ENCODE measurements around the gene KRT20. TPM values are rescaled to one million over a fixed set of nuclear protein-coding genes. Genes with fewer than 3 reads are reported as not detected.
"Not testable (repeated sequence)": the region's sequence is repeated elsewhere in the genome, so short reads cannot be mapped to it uniquely, and the experiment has no call there.

KRT20 gene, protein sequence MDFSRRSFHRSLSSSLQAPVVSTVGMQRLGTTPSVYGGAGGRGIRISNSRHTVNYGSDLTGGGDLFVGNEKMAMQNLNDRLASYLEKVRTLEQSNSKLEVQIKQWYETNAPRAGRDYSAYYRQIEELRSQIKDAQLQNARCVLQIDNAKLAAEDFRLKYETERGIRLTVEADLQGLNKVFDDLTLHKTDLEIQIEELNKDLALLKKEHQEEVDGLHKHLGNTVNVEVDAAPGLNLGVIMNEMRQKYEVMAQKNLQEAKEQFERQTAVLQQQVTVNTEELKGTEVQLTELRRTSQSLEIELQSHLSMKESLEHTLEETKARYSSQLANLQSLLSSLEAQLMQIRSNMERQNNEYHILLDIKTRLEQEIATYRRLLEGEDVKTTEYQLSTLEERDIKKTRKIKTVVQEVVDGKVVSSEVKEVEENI
- not detected for total RNA-seq

DNA sequence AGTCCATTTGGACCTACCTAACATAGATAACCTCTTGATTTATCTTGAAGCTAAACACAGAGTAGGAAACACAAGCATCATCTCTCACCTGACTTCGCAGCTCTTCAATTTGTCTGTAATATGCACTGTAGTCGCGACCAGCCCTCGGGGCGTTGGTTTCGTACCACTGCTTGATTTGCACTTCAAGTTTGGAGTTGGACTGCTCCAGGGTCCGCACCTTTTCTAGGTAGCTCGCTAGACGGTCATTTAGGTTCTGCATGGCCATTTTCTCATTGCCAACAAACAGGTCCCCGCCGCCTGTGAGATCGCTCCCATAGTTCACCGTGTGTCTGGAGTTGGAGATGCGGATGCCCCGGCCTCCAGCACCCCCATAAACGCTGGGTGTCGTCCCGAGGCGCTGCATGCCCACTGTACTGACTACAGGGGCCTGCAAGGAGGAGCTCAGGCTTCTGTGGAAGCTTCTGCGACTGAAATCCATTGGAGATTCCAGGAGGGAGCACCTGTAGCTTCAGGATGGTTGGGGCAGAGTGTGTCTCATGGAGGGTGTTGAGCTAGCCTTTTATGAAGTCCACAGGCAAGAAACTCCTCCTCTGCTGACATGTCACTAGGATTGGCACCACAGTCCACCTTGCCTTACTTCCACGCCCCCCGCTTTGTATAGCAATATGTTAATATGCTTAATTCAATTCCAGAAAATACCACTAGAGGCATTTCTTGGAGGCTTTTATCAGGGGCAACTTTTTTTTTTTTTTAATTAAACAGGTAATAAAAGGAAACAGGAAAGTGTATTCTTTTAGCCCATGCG, at the start of gene KRT20:
Gene KRT20 (minus strand): TSS at position 535 of the 805 bp plus-strand sequence. CDS start 57 bp downstream, at position 478.
- DNase-seq = no peak

DNA sequence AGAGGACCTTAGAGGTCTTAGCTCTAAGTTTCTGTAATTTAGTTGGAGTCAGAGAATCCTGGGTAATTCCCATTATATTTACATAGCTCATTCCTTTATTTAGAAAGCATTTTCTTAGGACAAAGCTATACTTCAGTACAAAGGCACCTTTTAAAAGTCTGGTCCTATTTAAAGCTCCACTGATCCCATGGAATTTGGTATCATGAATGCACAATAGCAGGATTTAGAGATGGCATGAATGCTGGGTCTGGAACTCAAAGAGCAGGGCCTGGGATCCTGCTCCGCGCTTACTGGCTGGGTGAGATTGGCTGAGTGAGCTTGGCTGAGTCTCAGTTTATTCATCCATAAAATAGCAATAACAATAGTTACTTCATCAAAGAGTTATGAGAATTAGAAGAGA, 47.6 kb upstream of the KRT20 start:
- no peak for DNase-seq

DNA sequence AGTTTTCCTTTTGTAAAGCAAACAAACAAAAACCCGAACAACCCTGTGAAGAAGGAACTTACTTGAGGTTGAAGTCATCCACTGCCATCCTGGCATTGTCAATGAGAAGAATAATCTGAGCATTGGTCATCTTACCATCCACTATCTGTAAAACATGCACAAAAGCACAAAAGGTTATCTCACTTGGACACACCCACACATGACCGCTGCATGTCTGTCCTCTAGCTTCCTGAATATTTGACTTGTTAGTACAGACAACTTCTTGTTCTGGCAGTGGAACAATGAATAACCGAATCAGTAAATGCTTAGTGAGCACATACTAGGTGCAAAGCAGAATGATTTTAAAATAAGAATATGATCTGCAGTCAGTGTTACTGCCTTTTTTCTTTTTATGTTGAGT, 46.3 kb upstream of the KRT20 start:
- no peak for DNase-seq

DNA sequence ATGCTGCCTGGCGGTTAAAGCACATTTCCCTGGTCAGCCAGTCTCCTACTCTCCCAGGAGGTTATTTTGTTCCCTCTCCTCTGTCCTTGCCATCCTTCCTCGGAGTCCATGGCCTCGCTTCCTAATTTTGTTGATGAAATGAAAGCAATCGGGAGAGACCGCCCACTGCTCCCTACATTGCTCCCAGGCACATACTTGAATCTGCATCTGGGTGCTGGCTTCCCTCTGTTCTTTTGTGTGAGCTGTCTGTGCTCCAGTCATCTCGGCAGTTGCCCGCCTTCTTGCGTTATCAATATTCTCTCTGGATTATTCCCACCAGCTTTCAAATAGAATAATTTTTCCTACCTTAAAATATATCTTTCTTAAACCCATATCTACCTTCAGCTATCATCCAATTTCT, 41.3 kb upstream of the KRT20 start:
- DNase-seq = no peak

DNA sequence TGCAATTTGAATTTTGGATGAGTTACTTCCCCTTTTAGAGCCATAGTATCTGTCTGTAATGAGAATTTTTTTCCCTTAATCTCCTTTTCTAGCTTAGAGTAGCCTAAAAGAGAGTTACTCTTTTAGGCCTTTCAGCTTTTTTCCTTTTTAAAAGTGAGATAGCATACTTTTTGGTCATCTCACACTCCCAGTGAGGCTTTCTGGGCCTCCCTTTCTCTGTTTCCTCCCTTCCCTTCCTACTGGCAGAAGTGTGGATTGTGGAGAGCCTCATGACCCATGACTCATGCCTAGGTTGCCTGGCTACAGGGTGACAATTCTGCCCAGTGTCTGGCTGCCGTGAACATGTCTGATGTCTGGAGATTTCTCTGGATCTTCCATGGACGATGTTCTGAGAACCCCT, 37.2 kb upstream of the KRT20 start:
- DNase-seq = no peak

DNA sequence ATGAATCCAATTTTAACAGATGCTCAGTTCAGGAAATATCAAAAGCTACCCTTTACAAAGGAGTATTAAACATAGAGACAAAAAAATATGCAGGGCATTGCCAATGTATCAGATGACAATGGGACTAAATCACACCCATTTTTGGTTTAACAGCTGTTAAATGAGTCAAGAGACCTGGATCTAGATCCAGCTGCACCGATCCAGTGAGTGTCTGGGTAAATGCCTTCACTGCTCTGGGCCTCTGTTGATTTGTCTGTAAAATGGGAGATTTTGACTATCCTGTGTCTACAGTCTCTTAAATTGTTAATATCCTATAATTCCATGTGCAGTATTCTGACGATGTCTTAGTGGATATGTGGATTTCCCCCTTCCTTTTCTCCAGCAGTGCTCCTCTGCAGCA, 36.0 kb upstream of the KRT20 start:
- DNase-seq = no peak

DNA sequence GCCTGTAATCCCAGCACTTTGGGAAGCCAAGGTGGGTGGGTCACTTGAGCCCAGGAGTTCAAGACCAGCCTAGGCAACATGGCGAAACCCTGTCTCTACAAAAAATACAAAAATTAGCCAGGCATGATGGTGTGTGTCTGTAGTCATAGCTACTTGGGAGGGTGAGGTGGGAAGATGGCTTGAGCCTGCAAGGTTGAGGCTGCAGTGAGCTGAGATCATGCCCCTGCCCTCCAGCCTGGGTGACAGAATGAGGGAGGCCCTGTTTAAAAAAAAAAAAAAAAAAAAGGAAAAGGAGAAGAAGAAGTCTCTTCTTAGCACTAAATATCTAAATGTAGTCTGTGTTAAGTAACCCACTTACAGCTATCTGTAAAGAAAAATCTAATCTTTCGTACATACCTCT, 32.1 kb upstream of the KRT20 start:
- DNase-seq = not testable (repeated sequence)

DNA sequence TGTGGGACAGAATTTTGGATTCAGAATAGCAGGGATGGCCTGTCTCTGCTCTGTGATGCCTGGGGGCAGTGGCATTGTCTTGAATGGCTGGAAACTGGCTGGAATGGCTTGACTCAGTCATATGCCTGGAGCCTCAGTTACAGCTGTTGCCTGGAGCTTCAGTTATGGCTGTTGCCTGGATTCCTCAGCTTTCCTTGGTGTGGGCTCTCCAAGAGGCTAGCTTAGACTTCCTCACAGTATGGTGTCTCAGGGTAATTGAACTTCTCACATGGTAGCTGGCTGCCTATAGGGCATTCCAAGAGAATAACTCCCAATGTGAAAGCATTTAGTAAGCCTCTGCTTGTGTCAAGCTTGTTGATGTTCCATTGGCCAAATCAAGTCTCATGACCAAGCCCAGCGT, 31.3 kb upstream of the KRT20 start:
- DNase-seq = no peak

DNA sequence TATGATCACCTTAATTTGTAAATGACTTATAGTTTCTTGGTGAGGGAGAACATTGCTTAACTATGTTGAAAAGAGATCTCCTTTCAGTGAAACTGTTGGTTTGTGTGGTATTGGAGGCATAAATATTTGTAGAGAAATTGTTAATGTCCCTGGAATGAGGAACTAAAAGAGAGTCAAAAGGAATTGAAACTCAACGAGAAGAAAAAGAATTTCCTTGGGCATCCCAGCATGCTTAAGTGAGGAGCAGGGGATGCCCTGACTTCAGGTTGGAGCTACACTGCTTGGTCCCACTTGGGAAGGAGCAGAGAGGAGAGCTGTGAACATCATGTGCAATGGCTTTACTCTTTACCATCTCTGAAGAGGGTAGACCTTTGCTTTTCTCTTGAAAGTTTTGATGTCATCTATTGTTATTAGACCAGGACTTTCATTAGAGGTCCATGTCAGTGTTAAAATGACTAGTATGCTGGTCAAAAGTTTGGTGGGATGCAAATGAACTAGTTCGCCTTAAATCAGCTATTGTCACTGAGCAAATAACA, 30.7 kb upstream of the KRT20 start:
- DNase-seq = no peak

DNA sequence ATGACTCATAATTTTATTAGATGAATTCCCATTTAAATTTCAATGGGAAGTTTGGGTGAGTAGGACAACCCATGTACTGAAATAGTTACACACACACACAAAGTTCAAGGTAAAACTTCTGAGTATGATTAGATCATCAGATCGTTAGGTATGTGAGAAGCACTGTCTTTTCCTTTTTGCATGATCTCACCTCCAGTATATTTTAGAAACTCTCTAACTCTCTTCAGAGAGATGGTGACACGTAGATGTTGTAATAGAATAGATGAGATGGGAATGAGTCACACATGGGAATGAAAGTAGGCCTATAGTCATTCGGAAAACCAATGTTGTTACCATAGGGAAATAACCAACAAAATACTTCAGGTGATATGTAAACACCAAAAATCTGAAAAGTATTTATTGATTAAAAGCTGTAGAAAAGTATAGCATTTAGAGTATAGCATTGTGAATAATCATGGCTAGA, 30.2 kb upstream of the KRT20 start:
- DNase-seq = no peak

DNA sequence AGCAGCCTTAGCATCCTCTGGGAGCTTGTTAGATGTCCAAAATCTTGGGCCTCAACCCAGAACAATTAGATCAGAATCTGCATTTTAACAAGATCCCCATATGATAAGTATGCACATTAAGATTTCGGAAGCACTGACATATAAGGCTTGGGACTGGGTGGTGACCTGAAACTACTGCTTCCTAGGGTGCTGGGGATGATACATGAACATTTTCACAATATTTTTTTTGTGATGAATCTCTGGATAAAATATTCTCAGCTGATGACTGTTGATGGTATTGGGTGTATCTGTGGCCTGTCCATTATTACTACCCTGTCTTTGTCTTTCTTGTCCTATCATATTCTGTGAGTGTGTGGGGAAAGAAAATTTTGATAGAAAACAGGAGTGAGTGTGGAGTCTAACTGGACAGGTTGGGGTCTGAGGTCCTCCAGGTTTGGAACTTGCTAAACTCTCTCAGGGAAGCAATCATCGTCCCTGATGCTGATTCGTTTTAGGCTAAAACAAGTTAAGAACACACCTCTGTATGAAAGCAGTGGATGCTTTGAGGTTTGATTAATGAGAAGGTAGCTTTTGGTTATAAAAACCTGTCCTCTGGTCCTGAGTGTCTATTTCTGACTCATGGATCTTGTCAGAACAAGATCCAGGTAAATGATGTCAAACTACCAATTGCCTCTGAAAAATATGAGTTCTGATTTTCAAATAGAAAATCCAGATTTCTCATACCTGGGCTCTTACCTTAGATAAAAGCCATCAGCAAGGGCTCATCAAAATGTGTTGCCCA, 29.2 kb upstream of the KRT20 start:
- DNase-seq = no peak

DNA sequence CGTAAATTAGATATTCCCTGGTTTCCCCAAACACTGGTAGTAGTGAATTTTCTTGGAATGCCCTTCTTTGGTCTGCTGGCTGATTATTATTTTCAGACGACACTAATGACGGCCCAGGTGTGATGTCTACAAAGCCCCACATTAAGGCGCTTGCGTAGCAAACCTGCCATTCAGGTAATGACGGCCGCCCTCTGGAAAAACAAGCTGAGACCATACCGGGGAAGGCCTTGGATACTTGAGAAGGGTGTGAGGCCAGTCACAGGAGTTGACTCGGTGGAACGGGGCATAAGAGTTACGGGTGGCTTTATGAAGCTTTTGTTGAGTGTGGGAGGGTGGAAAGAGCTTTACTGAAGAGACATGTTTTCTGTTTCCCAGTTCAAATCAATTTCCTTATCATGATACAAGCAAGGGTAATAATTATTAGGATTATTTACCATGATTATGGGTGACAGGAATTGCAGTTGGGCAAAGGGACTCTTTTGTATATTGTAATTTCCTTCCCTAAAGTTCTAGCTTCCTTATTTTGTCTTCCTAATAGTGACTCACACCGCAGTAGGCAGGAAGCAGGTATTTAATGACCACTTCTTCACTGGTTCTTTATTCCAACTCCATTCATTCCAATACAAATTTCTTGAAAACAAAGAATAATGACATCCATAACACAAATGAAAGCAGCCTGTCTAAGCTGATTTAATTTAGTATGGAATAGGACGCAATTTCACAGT, 27.6 kb upstream of the KRT20 start:
- no peak for DNase-seq

DNA sequence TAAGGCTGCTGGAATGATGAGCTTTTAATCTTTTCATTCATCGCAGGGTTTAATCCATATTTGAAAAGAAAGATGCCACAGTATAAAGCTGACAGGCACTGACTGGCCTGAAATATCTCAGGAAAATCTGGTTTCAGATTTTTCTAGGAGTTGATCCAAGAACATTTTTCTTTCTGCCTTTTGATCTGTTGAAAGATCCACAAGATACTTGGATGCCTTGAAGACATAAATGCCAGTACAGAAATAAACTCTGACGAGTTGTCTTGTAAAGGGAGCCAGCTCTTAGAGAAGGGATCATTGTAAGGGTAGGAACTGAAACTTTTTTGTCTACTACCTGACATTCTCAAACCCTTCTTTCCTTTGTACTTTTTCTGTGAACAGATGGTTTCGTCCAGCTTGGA, 25.4 kb upstream of the KRT20 start:
- DNase-seq = no peak

DNA sequence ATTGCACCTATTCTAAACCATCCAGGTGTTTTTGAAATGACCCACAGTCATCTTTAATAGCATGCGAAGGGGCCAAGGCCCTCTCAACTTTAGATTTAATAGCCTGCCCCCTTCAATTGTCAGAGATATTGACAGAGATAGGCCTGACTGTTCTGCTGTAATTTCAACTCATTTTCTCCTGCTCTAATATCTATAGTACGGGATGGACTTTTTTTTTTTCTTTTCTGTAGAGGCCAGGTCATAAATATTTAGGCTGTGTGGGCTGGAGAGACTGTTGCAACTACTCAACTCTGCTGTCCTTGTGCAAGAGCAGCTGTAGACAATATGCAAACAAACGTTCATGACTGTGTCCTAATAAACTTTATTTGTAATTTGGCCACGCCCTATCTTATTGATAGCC, 24.7 kb upstream of the KRT20 start:
- DNase-seq = no peak

DNA sequence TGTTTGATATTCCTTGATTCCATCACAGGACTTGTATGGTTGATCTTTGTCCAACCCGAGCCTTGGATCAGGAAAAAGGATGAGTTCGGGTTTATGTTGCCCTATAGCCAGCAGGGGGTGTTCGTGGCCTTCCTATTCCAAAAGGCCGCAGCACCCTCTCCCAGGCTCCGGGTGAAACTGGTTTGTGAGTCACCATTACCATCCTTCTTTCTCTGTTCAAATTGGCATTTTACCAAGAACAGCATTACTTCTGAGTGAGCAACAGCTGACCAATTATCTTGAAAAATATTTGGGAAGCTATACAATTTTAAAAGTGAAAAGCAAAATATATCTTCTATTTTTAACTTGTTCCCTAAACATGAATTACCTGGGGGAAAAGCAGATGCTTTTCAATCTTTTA, 24.3 kb upstream of the KRT20 start:
- peak; percentile 54 for DNase-seq

DNA sequence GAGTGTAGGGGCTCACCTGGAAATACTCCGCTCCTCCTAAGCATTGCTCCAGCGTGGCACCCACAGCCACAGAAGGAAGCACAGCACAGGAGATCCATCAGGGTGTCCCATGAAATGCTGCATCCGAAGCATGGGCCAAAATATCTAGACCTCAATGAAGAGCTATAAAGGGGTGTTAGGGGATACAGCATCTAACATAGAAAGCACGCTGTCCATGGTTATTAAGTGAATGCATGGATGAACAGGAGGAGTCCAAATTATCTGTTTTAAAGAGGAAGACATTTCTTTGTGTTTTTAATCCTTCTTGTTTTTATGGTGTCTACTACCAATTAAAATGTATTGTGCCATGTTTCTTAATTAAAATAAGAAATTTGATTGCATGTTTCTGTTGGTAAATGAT, 21.6 kb upstream of the KRT20 start:
- no peak for DNase-seq

DNA sequence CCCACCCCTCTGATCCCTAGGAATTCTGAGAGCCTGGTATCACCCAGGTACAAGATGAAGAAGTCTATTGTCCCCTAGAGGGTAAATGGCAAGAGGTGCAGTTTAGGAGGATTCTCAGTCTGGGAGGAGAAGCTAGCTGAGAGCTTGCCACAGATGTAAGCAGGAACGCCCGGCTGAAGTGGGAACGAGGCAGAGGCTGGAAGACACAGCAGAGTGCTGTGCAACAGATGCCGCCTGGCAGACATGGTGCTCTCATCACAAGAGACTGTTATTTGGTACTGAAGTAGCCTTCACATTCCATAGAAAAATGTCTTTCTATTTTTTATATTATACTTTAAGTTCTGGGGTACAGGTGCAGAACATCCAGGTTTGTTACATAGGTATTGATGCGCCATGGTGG, 20.3 kb upstream of the KRT20 start:
- no peak for DNase-seq

DNA sequence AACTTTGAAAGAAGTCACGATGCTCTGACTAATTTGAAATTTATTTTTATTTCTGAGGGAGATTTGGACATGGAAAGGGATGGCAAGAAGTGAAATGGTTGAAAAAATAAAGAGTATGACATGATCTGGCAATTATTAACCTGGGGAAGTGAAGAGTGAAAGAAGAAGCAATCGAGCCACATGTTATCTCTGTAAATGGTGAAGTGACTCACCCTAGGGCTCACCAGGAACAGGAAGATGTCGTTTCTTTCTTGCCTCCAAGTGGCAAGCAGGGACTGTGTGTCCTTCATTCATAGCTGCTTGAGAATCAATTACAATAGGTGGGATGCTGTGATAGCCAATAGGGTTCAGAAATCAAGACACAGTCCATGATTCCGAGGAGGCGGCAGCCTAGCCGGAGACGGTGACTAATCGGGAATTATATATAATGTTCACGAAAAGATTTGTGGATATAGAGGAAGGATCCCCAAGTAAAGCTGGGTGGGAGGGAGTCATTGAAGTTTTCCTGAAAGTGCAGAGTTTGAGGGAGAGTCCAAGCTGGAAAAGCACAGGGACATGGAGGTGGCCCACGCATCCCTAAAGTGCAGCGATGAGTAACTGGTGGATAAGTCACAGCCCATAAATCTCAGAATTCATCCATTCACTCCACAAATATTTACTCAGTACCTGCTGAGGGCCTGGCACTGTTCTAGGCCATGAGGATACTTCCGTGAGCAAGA, 18.2 kb upstream of the KRT20 start:
- no peak for DNase-seq

DNA sequence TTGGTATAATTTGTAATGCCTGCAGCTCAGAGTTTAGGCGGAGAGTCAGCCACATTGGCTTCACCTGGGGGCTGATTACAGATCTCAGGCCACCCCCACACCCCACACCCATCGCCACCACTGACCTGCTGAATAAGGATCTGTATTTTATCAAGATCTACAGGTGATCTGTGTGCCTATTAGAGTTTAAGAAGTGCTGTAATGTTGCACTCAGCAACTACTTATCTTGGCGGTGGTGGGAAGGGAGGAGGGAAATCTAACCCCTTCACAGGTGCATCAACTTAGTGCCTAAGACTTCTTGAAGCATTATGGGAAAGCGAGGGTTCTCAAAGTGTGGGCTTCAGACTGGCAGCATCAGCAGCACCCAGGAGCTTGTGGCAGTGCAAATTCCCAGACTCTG, 17.5 kb upstream of the KRT20 start:
- no peak for DNase-seq

DNA sequence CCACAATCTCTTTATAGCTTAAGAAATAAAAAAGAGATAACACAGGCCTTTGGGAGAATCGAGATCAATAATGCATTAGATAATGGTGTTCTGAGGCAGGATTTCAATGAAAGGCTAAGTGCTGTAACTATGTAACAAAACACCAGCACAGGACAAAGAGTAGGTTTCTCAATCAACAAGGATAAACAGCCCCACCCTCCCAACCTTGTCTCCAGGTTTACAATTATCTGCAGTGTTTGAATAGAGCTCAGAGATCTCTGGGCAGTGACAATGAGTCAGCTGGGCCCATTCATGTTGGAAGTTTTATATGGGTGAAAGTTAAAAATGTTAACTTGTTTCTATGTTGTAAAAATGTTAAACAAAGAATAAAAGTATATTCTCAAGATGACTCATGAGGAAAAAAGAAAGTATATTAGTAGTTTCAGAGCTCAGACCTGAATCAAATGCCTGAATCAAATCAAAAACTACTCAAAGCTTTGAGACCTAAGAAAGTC, 17.0 kb upstream of the KRT20 start:
- DNase-seq = no peak

DNA sequence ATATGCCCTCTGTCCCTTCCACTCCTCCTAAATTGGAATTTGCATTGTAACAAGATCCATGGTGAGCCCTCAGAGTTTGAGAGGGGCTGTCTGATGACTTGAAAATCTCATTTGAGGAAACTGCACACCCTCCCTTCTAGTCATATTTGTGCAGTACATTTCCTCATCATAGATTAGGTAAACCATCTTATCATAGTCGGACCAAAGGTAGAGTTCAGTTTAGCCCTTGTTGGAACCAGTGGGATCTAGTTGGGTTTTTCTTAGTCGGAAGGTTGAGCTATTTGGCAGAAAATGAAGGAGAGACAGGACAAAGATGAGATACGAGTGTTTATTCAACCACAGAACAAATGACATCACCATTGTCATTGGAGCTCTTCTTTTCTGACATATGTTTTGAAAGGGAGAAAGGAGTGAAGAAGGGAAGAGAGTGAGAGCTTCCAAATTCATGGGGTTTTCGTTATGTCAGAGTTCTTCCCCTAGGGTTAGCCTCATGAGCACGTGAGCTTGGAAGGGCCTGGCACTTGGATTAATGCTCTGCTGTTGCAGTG, 15.8 kb upstream of the KRT20 start:
- DNase-seq = no peak

Data from effector CD4-positive, alpha-beta T cell (primary cell).